Neural progenitor cell (in vitro differentiated cells): ENCODE data around the gene PRRC2C. TPM values are rescaled to one million over a fixed set of nuclear protein-coding genes. Genes with fewer than 3 reads are reported as not detected.
"Not testable (repeated sequence)": the region's sequence is repeated elsewhere in the genome, so short reads cannot be mapped to it uniquely, and the experiment has no call there.

Experiments used
- DNase-seq: peaks from one replicate; pipeline ENCODE4 v3.0.0-alpha.2; 2016; ENCODE audit warnings: low spot score
- H2AFZ ChIP-seq: fragments of 200-600 bp; sonication (generic); replicated peaks from 2 replicates; pipeline ENCODE4 v1.6.1; 2016; ENCODE audit warnings: antibody characterized with exemption
- H3F3A ChIP-seq: fragments of 200-600 bp; sonication (generic); 2 replicates; pipeline ENCODE4 v1.6.1; 2016; ENCODE audit warnings: antibody characterized with exemption, low read depth
- H3K27ac ChIP-seq: fragments of 200-600 bp; sonication (generic); 2 replicates; pipeline ENCODE4 v1.5.1; 2016; ENCODE audit warnings: mild to moderate bottlenecking
- H3K27me3 ChIP-seq: fragments of 200-600 bp; sonication (generic); 2 replicates; pipeline ENCODE4 v1.6.1; 2016; ENCODE audit warnings: mild to moderate bottlenecking, moderate library complexity
- H3K36me3 ChIP-seq: fragments of 200-600 bp; sonication (generic); 2 replicates; pipeline ENCODE4 v1.5.1; 2016
- H3K4me1 ChIP-seq: fragments of 200-600 bp; sonication (generic); 2 replicates; pipeline ENCODE4 v1.6.1; 2016; ENCODE audit warnings: mixed run types
- H3K4me2 ChIP-seq: fragments of 200-600 bp; sonication (generic); 2 replicates; pipeline ENCODE4 v1.6.1; 2016
- H3K4me3 ChIP-seq: fragments of 200-600 bp; sonication (generic); 2 replicates; pipeline ENCODE4 v1.5.1; 2016
- H3K79me2 ChIP-seq: fragments of 200-600 bp; sonication (generic); 2 replicates; pipeline ENCODE4 v1.6.1; 2016; ENCODE audit warnings: low read depth
- H3K9ac ChIP-seq: fragments of 200-600 bp; sonication (generic); 2 replicates; pipeline ENCODE4 v1.6.1; 2016
- H3K9me3 ChIP-seq: fragments of 200-600 bp; sonication (generic); 2 replicates; pipeline ENCODE4 v1.5.1; 2016; ENCODE audit warnings: low read depth
- H4K20me1 ChIP-seq: fragments of 200-600 bp; sonication (generic); 2 replicates; pipeline ENCODE4 v1.6.1; 2016; ENCODE audit warnings: low read depth
- H3K27ac Mint-ChIP-seq: 3 replicates; pipeline ENCODE4 v1.8.0; 2021; ENCODE audit warnings: mixed read lengths
- H3K27me3 Mint-ChIP-seq: 2 replicates; pipeline ENCODE4 v1.8.0; 2022; ENCODE audit warnings: low read depth, mild to moderate bottlenecking, inconsistent platforms, moderate library complexity, mixed read lengths; ENCODE audit not compliant: insufficient read depth
- H3K36me3 Mint-ChIP-seq: 3 replicates; pipeline ENCODE4 v1.8.0; 2021; ENCODE audit warnings: mixed read lengths
- H3K4me1 Mint-ChIP-seq: 3 replicates; pipeline ENCODE4 v1.8.0; 2021; ENCODE audit warnings: mixed read lengths
- H3K4me3 Mint-ChIP-seq: 3 replicates; pipeline ENCODE4 v1.8.0; 2021; ENCODE audit warnings: mild to moderate bottlenecking, moderate library complexity, mixed read lengths
- H3K9me3 Mint-ChIP-seq: 3 replicates; pipeline ENCODE4 v1.8.0; 2020; ENCODE audit warnings: mixed read lengths
- EZH2 ChIP-seq: fragments of 200-600 bp; sonication (generic); IDR thresholded peaks from 2 replicates; pipeline ENCODE4 v1.6.1; 2017; ENCODE audit warnings: antibody characterized with exemption, mild to moderate bottlenecking, moderate library complexity
- EZH2phosphoT487 ChIP-seq: fragments of 200-600 bp; sonication (generic); IDR thresholded peaks from 2 replicates; pipeline ENCODE4 v1.6.1; 2017; ENCODE audit warnings: antibody characterized with exemption
- total RNA-seq: library from RNA; depleted of rRNA; stranded (reverse); fragments of >200 nt; gene quantifications from 2 replicates; pipeline ENCODE4 v1.2.3, GENCODE V29; 2015; ENCODE audit warnings: low replicate concordance
- TF ChIP-seq, protein P1 (sequence below): fragments of 200-600 bp; sonication (generic); IDR thresholded peaks from 2 replicates; pipeline ENCODE4 v1.5.1; 2017; ENCODE audit warnings: antibody characterized with exemption, mild to moderate bottlenecking

The PRRC2C gene
- total RNA-seq, 1 donor from 2014 or later = 89.9 TPM

DNA sequence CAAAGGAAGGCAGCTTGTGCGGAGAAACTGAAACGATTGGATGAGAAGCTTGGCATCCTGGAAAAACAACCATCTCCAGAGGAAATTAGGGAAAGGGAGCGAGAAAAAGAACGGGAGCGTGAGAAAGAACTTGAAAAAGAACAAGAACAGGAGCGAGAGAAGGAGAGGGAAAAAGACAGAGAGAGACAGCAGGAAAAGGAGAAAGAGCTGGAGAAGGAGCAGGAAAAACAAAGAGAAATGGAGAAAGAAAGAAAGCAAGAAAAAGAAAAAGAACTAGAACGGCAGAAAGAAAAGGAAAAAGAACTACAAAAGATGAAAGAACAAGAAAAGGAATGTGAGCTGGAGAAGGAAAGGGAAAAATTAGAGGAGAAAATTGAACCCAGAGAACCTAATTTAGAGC, 47.2 kb downstream of the PRRC2C start:
- Mint-ChIP-seq H3K4me1 (no peaks in the 10 kb centered on the region), H3K4me3 (no peak overlapping the region), H3K27me3 (no peaks in the 10 kb centered on the region), H3K36me3 (peaks cover 40% of the 10 kb centered on the region), H3K9me3 (no peaks in the 10 kb centered on the region), H3K27ac (no peak overlapping the region)
- Histone ChIP-seq H3K9me3 (no peaks in the 10 kb centered on the region), H3K27ac (no peak overlapping the region), H2AFZ (no peak overlapping the region), H3K4me1 (no peaks in the 10 kb centered on the region), H3K36me3 (peaks cover 64% of the 10 kb centered on the region), H3F3A (peaks cover 7% of the 10 kb centered on the region), H3K4me2 (no peak overlapping the region), H3K79me2 (no peaks in the 10 kb centered on the region), H3K4me3 (no peak overlapping the region), H4K20me1 (no peaks in the 10 kb centered on the region), H3K9ac (no peak overlapping the region), H3K27me3 (no peaks in the 10 kb centered on the region)
- TF ChIP-seq, protein P1, sequence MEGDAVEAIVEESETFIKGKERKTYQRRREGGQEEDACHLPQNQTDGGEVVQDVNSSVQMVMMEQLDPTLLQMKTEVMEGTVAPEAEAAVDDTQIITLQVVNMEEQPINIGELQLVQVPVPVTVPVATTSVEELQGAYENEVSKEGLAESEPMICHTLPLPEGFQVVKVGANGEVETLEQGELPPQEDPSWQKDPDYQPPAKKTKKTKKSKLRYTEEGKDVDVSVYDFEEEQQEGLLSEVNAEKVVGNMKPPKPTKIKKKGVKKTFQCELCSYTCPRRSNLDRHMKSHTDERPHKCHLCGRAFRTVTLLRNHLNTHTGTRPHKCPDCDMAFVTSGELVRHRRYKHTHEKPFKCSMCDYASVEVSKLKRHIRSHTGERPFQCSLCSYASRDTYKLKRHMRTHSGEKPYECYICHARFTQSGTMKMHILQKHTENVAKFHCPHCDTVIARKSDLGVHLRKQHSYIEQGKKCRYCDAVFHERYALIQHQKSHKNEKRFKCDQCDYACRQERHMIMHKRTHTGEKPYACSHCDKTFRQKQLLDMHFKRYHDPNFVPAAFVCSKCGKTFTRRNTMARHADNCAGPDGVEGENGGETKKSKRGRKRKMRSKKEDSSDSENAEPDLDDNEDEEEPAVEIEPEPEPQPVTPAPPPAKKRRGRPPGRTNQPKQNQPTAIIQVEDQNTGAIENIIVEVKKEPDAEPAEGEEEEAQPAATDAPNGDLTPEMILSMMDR = no peak
- TF ChIP-seq EZH2phosphoT487 (no peak), EZH2 (no peak)
- no peak for DNase-seq

DNA sequence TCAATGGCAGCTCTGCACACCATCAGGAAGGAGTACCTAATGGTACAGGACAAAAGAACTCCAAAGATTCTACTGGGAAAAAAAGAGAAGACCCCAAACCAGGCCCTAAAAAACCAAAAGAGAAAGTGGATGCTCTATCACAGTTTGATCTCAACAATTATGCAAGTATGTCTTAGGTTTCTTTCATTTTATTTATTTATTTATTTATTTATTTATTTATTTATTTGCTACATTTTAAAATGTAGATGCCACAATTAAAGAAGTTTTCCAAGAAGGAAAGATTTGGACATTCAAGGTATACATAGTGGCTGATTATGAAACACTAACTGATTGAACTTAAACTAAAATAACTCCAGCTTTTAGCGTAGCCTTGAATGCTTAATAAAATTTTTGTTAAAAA, 60.2 kb downstream of the PRRC2C start:
- Histone ChIP-seq H3K27me3 (no peaks in the 10 kb centered on the region), H3K9me3 (no peaks in the 10 kb centered on the region), H3K4me3 (no peak overlapping the region), H3K4me2 (no peak overlapping the region), H3K79me2 (peaks cover 54% of the 10 kb centered on the region), H4K20me1 (no peaks in the 10 kb centered on the region), H3K9ac (no peak overlapping the region), H3K36me3 (peaks cover 55% of the 10 kb centered on the region), H3K27ac (no peak overlapping the region), H3K4me1 (no peaks in the 10 kb centered on the region), H2AFZ (no peak overlapping the region), H3F3A (peaks cover 6% of the 10 kb centered on the region)
- Mint-ChIP-seq H3K4me3 (no peak overlapping the region), H3K27ac (no peak overlapping the region), H3K36me3 (peaks cover 58% of the 10 kb centered on the region), H3K9me3 (no peaks in the 10 kb centered on the region), H3K4me1 (no peaks in the 10 kb centered on the region), H3K27me3 (peaks cover 2% of the 10 kb centered on the region)
- no peak for DNase-seq
- TF ChIP-seq, protein P1 = no peak
- TF ChIP-seq EZH2phosphoT487 = no peak
- no peak for TF ChIP-seq EZH2

DNA sequence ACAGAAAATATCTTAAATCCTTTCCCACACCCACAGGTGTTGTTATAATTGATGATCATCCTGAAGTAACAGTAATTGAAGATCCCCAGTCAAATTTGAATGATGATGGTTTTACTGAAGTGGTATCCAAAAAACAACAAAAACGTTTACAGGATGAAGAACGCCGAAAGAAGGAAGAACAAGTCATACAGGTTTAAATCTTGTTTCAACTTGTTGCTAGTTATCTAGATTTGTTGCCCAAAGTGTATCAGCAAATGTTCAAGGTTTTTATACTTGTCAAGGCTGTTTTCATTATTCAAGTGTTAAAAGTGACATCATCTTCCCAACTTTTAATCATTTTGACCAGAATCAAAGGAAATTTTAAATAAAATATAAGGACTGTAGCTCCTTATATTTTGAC, 64.7 kb downstream of the PRRC2C start:
- Histone ChIP-seq H3K79me2 (peaks cover 58% of the 10 kb centered on the region), H3K4me1 (no peaks in the 10 kb centered on the region), H3K36me3 (peaks cover 46% of the 10 kb centered on the region), H3K9me3 (peaks cover 2% of the 10 kb centered on the region), H3K9ac (no peak overlapping the region), H4K20me1 (no peaks in the 10 kb centered on the region), H2AFZ (no peak overlapping the region), H3K4me3 (no peak overlapping the region), H3K4me2 (no peak overlapping the region), H3F3A (peaks cover 6% of the 10 kb centered on the region), H3K27ac (no peak overlapping the region), H3K27me3 (no peaks in the 10 kb centered on the region)
- Mint-ChIP-seq H3K4me1 (no peaks in the 10 kb centered on the region), H3K27me3 (peaks cover 2% of the 10 kb centered on the region), H3K9me3 (peaks cover 37% of the 10 kb centered on the region), H3K36me3 (peaks cover 77% of the 10 kb centered on the region), H3K4me3 (no peak overlapping the region), H3K27ac (no peak overlapping the region)
- TF ChIP-seq EZH2 (no peak), EZH2phosphoT487 (no peak)
- TF ChIP-seq, protein P1 = no peak
- no peak for DNase-seq

DNA sequence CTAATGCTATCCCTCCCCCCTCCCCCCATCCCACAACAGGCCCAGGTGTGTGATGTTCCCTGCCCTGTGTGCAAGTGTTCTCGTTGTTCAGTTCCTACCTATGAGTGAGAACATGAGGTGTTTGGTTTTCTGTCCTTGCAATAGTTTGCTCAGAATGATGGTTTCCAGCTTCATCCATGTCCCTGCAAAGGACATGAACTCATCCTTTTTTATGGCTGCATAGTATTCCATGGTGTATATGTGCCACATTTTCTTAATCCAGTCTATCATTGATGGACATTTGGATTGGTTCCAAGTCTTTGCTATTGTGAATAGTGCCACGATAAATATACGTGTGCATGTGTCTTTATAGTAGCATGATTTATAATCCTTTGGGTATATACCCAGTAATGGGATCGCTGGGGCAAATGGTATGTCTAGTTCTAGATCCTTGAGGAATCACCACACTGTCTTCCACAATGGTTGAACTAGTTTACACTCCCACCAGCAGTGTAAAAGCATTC, 65.3 kb downstream of the PRRC2C start:
- not testable (repeated sequence) for H3K4me3 ChIP-seq, H3K4me3 Mint-ChIP-seq, H3K4me2 ChIP-seq, H2AFZ ChIP-seq, H3F3A ChIP-seq, H3K4me1 ChIP-seq, H3K27ac Mint-ChIP-seq, H3K27ac ChIP-seq, H3K27me3 ChIP-seq, H3K4me1 Mint-ChIP-seq, DNase-seq, H3K27me3 Mint-ChIP-seq, H3K9me3 ChIP-seq, H3K9ac ChIP-seq, H4K20me1 ChIP-seq
- Mint-ChIP-seq H3K9me3 (peaks cover 42% of the 10 kb centered on the region), H3K36me3 (peaks cover 81% of the 10 kb centered on the region)
- H3K79me2 ChIP-seq = peaks cover 58% of the 10 kb centered on the region
- peaks cover 49% of the 10 kb centered on the region for H3K36me3 ChIP-seq

DNA sequence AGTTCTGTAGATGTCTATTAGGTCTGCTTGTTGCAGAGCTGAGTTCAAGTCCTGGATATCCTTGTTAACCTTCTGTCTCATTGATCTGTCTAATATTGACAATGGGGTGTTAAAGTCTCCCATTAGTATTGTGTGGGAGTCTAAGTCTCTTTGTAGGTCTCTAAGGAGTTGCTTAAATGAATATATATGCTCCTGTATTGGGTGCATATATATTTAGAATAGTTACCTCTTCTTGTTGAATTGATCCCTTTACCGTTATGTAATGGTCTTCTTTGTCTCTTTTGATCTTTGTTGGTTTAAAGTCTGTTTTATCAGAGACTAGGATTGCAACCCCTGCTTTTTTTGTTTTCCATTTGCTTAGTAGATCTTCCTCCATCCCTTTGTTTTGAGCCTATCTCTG, 68.6 kb downstream of the PRRC2C start:
- not testable (repeated sequence) for H3K4me1 ChIP-seq, H3K27me3 Mint-ChIP-seq, DNase-seq, H3K4me3 Mint-ChIP-seq, H3K27ac ChIP-seq, H3K4me3 ChIP-seq, H2AFZ ChIP-seq, H3K27ac Mint-ChIP-seq, H3K4me2 ChIP-seq, H4K20me1 ChIP-seq, H3K9ac ChIP-seq, H3K27me3 ChIP-seq, H3K4me1 Mint-ChIP-seq, H3F3A ChIP-seq
- Mint-ChIP-seq H3K9me3 (peaks cover 62% of the 10 kb centered on the region), H3K36me3 (peaks cover 96% of the 10 kb centered on the region)
- Histone ChIP-seq H3K9me3 (peaks cover 11% of the 10 kb centered on the region), H3K36me3 (peaks cover 57% of the 10 kb centered on the region), H3K79me2 (peaks cover 54% of the 10 kb centered on the region)
